PC-9 (cell line): ENCODE results near the gene TSNAX. TPM values are rescaled to one million over a fixed set of nuclear protein-coding genes. Genes with fewer than 3 reads are reported as not detected.

Source experiments
- BruUV-seq: library from RNA; stranded (reverse); fragments of 400-500 nt; replicated peaks from 2 replicates; lab custom pipeline; 2021; lab: Mats Ljungman, UMichigan
- CTCF ChIA-PET: fragments of 300-600 bp; sonication (Branson Sonifier 250); formaldehyde crosslinking; loops from one replicate; lab custom pipeline; 2022; ENCODE audit warnings: antibody characterized with exemption; lab: Charles Lee
- POLR2A ChIA-PET: fragments of 300-600 bp; sonication (Branson Sonifier 250); formaldehyde crosslinking; loops from one replicate; lab custom pipeline; 2022; ENCODE audit warnings: antibody characterized with exemption; ENCODE audit not compliant: unreplicated experiment; lab: Charles Lee
- DNase-seq, 2 experiments: peaks; one replicate each; pipeline versions ENCODE4 v3.0.0 to v3.0.0-alpha.2; 2015 to 2022; ENCODE audit warnings: mixed read lengths in 1 of 2
- H2AFZ ChIP-seq: fragments of 200-600 bp; sonication (generic); 2 replicates; pipeline ENCODE4 v1.8.1; 2017; ENCODE audit warnings: antibody characterized with exemption
- H3F3A ChIP-seq: fragments of 200-600 bp; sonication (generic); 2 replicates; pipeline ENCODE4 v1.8.1; 2017; ENCODE audit warnings: antibody characterized with exemption, mild to moderate bottlenecking, low read depth; ENCODE audit not compliant: insufficient read depth
- H3K27ac ChIP-seq: fragments of 200-600 bp; sonication (generic); 2 replicates; pipeline ENCODE4 v1.6.1; 2016; ENCODE audit warnings: mixed run types
- H3K27me3 ChIP-seq: fragments of 200-600 bp; sonication (generic); 2 replicates; pipeline ENCODE4 v1.6.1; 2016; ENCODE audit warnings: low read depth, mixed run types; ENCODE audit not compliant: insufficient read depth
- H3K36me3 ChIP-seq: fragments of 200-600 bp; sonication (generic); 2 replicates; pipeline ENCODE4 v1.6.1; 2016; ENCODE audit warnings: low read depth, mixed run types
- H3K4me1 ChIP-seq: fragments of 200-600 bp; sonication (generic); replicated peaks from 2 replicates; pipeline ENCODE4 v1.6.1; 2016; ENCODE audit warnings: mixed run types; ENCODE audit not compliant: insufficient read depth
- H3K4me2 ChIP-seq: fragments of 200-600 bp; sonication (generic); 2 replicates; pipeline ENCODE4 v1.6.1; 2017; ENCODE audit warnings: mixed run types
- H3K4me3 ChIP-seq: fragments of 200-600 bp; sonication (generic); 2 replicates; pipeline ENCODE4 v1.6.1; 2016; ENCODE audit warnings: mixed run types
- H3K79me2 ChIP-seq: fragments of 200-600 bp; sonication (generic); 2 replicates; pipeline ENCODE4 v1.6.1; 2017; ENCODE audit warnings: low read depth, mixed run types
- H3K9me2 ChIP-seq: fragments of 200-600 bp; sonication (generic); 2 replicates; pipeline ENCODE4 v1.8.1; 2017; ENCODE audit warnings: mild to moderate bottlenecking; ENCODE audit not compliant: insufficient read depth
- H3K9me3 ChIP-seq: fragments of 200-600 bp; sonication (generic); 2 replicates; pipeline ENCODE4 v1.8.1; 2016; ENCODE audit warnings: low read depth; ENCODE audit not compliant: insufficient read depth
- H4K20me1 ChIP-seq: fragments of 200-600 bp; sonication (generic); 2 replicates; pipeline ENCODE4 v1.8.1; 2017; ENCODE audit not compliant: insufficient read depth
- CTCF ChIP-seq: fragments of 200-600 bp; sonication (generic); conservative IDR thresholded peaks from 2 replicates; pipeline ENCODE4 v1.6.1; 2017; ENCODE audit warnings: mixed run types, antibody characterized with exemption, mild to moderate bottlenecking, moderate library complexity
- EZH2 ChIP-seq: fragments of 200-600 bp; sonication (generic); IDR thresholded peaks from 2 replicates; pipeline ENCODE4 v1.8.0; 2017; ENCODE audit warnings: antibody characterized with exemption, low read depth
- intact Hi-C: fragments of 100-400 bp; cut with micrococcal nuclease; formaldehyde crosslinking; loops from one replicate; pipeline ENCODE4 v1.10.0; 2022; ENCODE audit not compliant: unreplicated experiment
- total RNA-seq: library from RNA; stranded (reverse); gene quantifications from 2 replicates; pipeline ENCODE4 v1.2.3, GENCODE V29; 2021

The TSNAX gene
- total RNA-seq, 1 experiment from 2014 or later: 32.1 TPM

GRCh38 chr1:231522931-231523642 is 5.4 kb upstream of the TSNAX start:
- H3K36me3 ChIP-seq: no peaks in the 10 kb centered on the region
- H4K20me1 ChIP-seq: no peaks in the 10 kb centered on the region
- no peaks in the 10 kb centered on the region for H3K79me2 ChIP-seq
- no peaks in the 10 kb centered on the region for H3K9me3 ChIP-seq
- no peak overlapping the region for H3K4me3 ChIP-seq
- ChIA-PET POLR2A (no interaction called here), CTCF (no interaction called here)
- TF ChIP-seq EZH2: no peak
- TF ChIP-seq CTCF: no peak
- H3K27me3 ChIP-seq: no peaks in the 10 kb centered on the region
- no peaks in the 10 kb centered on the region for H3K9me2 ChIP-seq
- DNase-seq: no peak
- no peak overlapping the region for H3K4me2 ChIP-seq
- no peak overlapping the region for H2AFZ ChIP-seq
- H3K27ac ChIP-seq: no peak overlapping the region
- no TSS peak for BruUV-seq
- H3K4me1 ChIP-seq: 0 out of 2 replicates have a peak, but pooled peaks cover 9% of the 10 kb centered on the region
- intact Hi-C loops: no loop called here
- no peaks in the 10 kb centered on the region for H3F3A ChIP-seq

GRCh38 chr1:231523816-231524215 is 4.7 kb upstream of the TSNAX start:
- H3K36me3 ChIP-seq: no peaks in the 10 kb centered on the region
- intact Hi-C loops: no loop called here
- TF ChIP-seq CTCF (no peak), EZH2 (no peak)
- H2AFZ ChIP-seq: no peak overlapping the region
- ChIA-PET POLR2A (no interaction called here), CTCF (no interaction called here)
- H3K4me2 ChIP-seq: no peak overlapping the region
- H3K9me2 ChIP-seq: no peaks in the 10 kb centered on the region
- no peaks in the 10 kb centered on the region for H4K20me1 ChIP-seq
- no peak for DNase-seq
- peaks cover 2% of the 10 kb centered on the region for H3K79me2 ChIP-seq
- H3K4me1 ChIP-seq: 0 out of 2 replicates have a peak, but pooled peaks cover 9% of the 10 kb centered on the region
- no peaks in the 10 kb centered on the region for H3K27me3 ChIP-seq
- no peak overlapping the region for H3K27ac ChIP-seq
- H3K4me3 ChIP-seq: no peak overlapping the region
- BruUV-seq: no TSS peak
- H3K9me3 ChIP-seq: no peaks in the 10 kb centered on the region
- peaks cover 3% of the 10 kb centered on the region; the same call in 1 of the 2 replicates for H3F3A ChIP-seq

GRCh38 chr1:231526536-231526935 is 1.9 kb upstream of the TSNAX start:
- TF ChIP-seq CTCF (no peak), EZH2 (no peak)
- Histone ChIP-seq H3K27me3 (no peaks in the 10 kb centered on the region), H3K4me2 (no peak overlapping the region), H3K79me2 (peaks cover 29% of the 10 kb centered on the region), H2AFZ (no peak overlapping the region), H3K4me3 (no peak overlapping the region), H3F3A (peaks cover 14% of the 10 kb centered on the region; the same call in 1 of the 2 replicates), H3K36me3 (0 out of 2 replicates have a peak, but pooled peaks cover 4% of the 10 kb centered on the region), H3K9me3 (no peaks in the 10 kb centered on the region), H4K20me1 (no peaks in the 10 kb centered on the region), H3K27ac (no peak overlapping the region), H3K4me1 (peaks cover 20% of the 10 kb centered on the region), H3K9me2 (no peaks in the 10 kb centered on the region)
- intact Hi-C loops: loop anchor here (5.0 kb wide), 2 partner anchors 169 to 284 kb away; partner anchors contain the start of gene GNPAT
- no TSS peak for BruUV-seq
- POLR2A ChIA-PET: interaction anchor here (0.7 kb wide), 1 partner anchor 1353 kb away, joined by 3 read pairs; no protein-coding TSS in a partner anchor
- CTCF ChIA-PET: no interaction called here
- no peak for DNase-seq
